Measurements from ENCODE around the gene DNM2.
"Not testable (repeated sequence)": the region's sequence is repeated elsewhere in the genome, so short reads cannot be mapped to it uniquely, and the experiment has no call there.

Gene DNM2

DNA sequence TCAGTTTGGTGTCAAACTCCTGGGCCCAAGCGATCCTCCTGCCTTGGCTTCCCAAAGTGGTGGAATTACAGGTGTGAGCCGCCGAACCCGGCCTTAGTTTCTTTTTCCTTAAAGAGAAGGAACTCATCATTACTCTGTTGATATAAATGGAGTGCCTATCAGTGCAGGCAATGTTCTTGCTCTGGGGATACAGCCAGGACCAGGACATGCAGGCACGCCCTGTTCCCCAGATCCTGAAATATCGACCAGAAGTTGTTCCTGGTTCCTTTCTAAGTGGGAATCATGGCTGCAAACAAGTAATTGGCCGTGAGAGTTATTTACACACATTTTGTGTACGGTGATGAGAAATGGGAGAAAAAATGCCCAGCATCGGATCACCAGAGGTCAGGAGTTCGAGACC, 8.4 kb downstream of the DNM2 start:
- DNase-seq (ENCODE audit: low read depth) = no peak

DNA sequence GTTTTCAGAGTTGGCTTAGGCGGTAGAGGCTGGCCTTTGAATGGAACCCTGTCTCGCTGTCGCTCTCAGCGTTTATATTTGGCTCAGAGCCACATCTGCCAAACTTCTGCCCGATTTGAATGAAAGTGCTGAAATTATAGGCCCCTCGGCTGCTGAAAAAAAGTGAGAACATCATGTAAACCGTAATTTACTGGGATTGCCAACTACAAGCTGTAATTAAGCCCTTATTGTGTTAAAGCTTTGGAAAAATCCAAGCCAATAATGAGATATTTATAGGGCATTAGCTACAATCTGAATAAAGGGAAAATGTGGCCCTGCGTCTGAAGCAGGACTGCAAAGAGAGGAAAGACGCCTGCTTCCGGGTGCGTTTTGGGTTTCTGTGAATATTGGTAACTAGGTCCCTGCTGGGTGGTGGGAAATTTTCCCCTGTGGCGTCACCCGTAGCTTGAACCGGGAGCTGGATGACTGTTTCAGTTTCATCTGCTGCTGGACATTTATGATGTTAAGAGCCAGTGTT, 9.9 kb downstream of the DNM2 start:
- DNase-seq (ENCODE audit: low read depth) = no peak

- DNase-seq (ENCODE audit: low read depth) = no peak
Measured at GRCh38 chr19:10729411-10729810, 11.5 kb downstream of the DNM2 start.

GRCh38 chr19:10730932-10731331, 13.1 kb downstream of the DNM2 start:
- DNase-seq (ENCODE audit: low read depth) = no peak

- no peak for DNase-seq (ENCODE audit: low read depth)
Measured at GRCh38 chr19:10735741-10736140, 17.9 kb downstream of the DNM2 start.

DNA sequence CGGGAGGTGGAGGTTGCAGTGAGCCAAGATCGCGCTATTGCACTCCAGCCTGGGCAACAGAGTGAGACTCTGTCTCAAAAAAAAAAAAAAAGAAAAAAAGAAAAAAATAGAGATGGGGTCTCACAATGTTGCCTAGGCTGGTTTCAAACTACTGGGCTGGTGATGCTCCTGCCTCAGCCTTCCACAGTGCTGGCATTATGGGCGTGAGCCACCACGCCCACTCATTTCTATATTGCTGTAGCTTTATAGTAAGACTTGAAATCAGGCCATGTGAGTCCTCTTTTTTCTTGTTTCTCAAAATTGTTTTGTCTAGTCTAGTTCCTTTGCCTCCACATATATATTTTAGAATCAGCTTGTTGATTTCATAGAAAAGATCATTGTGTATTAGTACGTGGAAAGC, 18.3 kb downstream of the DNM2 start:
- no peak for DNase-seq (ENCODE audit: low read depth)

GRCh38 chr19:10736916-10737551, 19.2 kb downstream of the DNM2 start:
- DNase-seq (ENCODE audit: low read depth) = no peak

DNA sequence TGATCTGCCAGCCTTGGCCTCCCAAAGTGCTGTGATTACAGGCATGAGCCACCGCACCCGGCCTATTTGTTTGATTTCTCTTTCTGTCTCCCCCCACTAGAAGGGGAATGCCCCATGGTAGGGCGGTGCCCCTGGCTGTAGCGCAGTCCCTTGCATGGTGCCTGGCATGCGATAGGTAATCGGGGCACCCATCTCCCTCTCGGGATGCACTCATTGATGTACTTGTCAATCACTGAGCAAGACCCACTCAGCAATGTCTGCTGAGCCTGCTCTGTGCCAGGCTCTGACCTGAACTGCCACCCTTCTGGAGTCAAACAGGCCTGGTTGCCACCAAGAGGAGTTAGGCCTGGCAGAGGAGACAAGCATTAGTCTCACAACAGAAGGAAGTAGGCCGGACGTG, 19.8 kb downstream of the DNM2 start:
- DNase-seq (ENCODE audit: low read depth) = no peak

DNA sequence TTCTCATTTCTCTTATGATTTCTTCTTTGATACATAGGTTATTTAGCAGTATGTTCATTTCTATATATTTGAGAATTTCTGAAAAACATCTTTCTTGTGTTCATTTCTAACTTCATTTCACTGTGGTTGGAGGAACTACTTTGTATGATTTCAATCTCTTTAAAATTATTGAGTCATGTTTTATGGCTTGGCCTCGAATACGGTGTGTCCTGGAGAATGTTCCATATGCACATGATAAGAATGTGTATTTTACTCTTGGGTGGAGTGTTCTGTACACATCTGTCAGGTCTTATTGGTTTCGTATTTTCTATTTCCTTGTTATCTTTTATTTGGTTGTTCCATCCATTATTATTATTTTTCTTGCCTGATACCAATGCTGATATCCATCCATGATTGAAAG, 22.9 kb downstream of the DNM2 start:
- DNase-seq (ENCODE audit: low read depth) = no peak

GRCh38 chr19:10742476-10742875, 24.6 kb downstream of the DNM2 start:
- no peak for DNase-seq (ENCODE audit: low read depth)

DNA sequence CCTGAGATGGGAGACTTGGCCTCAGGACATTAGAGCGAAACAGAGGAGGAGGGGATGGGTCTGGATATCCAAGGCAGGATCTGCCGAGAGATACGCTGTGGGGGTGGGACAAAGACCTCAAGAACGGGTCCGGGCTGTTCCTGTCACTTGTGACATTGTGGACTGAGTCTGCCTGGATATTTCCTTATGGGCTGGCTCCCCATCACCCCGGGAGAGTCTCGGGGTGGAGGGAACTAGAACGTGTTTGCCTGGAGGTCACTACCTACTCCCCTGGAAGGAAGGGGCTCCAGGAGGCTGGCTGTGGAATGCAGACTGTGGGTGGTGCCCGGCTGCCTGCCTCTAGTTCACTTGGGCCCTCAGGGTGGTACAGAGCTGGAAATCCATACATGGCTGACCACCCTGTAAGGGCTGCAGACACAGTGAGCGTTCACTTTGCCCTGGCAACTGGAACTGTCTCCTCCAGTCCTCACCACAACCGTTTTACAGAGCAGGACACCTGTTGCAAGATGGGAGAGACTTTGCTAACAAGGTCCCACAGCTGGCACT, 26.4 kb downstream of the DNM2 start:
- DNase-seq (ENCODE audit: low read depth) = no peak

DNA sequence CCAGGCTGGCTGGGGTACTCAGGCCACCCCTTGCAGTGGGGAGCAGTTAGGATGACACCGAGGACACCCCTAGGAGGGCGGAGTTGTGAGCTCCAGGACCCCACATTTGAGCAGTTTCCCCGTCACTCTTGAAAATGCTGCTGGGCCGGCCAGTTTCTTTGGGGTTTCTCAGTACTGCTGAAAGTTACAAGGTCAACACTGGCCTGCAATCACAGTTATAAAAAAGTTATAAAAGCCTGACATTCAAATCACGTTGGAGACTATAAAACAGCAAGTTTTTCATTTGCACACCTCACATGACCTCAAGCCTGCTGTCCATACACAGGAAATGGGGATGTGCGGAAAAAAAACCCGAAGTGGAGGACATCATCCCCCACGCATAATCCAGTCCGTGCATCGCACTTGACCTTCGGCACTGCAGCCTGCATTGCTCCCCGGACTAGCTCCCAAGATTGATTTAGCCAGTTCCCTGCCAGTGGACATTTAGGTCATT, 27.0 kb downstream of the DNM2 start:
- no peak for DNase-seq (ENCODE audit: low read depth)

- not testable (repeated sequence) for DNase-seq (ENCODE audit: low read depth)
Measured at GRCh38 chr19:10746437-10746836, 28.6 kb downstream of the DNM2 start.

DNA sequence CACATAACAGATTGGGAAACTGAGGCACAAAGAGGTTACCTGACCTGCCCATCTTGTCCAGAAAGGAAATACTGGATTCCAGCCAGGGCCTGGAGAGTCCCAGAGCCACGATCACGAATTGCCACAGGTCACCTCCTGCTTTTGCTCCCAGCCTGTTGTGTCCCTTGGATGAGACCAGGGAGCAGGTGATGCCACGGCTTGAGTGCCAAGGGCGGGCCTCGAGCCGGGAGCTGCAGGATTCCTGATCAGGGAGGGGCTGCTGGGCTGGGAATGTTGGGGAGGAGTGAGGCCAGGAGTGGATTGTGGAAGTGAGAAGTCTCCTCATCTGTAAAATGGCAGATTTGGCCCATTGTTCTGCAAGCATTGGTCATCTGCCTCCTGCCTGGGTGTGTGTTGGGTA, 29.4 kb downstream of the DNM2 start:
- DNase-seq (ENCODE audit: low read depth) = no peak

DNA sequence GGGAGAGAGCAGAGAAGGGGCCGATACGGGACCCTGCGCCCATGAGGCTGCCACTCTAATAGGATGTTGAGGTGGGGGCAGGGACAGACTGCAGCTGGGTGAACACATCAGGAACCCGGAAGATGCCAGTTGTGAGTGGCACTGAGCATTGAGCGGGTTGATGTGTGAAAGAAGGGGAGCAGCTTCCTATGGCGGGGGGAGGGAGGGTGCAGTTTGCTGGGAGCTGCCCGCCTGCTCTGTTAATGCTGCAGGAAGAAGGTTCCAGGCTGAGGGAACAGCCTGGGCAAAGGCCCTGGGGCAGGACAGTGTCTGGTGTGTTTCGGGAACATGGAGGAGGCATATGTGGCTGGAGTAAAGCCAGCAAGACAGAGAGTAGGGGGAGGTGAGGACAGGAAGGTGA, 29.8 kb downstream of the DNM2 start:
- DNase-seq (ENCODE audit: low read depth) = no peak

DNA sequence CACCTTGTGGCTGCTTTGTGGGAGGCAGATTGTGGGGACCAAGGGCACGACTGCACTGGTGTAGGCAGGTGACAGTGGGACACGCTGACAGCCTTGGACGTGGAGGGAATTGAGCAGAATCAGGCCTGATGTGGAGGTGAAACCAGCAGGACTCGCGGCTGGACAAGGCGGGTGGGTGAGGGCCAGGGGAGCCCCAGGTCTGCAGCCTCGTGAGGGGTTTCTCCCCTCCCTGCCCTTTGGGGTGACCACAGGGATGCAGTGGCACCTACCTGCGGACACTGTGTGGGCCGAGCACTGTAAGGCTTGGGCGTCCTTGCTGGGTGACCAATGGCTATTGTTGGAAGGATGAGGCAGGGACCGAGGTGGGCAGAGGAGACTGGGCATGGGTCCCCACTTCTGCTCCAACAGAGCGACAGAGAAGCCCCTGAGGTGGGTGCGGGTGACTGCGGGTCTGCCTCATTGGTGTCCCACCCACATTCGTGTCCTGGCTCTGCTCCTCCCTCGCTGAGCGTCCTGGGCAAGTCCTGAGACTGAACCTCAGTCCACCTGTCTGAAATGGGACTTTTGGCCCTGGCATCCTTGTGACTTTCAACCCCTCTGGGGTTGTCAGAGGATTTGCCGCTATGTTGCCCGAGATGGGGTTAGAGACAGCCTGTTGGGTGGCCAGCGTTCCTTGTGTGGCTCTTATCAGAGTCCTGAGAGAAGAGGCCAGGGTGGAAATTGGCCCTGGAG, 30.5 kb downstream of the DNM2 start:
- no peak for DNase-seq (ENCODE audit: low read depth)

DNA sequence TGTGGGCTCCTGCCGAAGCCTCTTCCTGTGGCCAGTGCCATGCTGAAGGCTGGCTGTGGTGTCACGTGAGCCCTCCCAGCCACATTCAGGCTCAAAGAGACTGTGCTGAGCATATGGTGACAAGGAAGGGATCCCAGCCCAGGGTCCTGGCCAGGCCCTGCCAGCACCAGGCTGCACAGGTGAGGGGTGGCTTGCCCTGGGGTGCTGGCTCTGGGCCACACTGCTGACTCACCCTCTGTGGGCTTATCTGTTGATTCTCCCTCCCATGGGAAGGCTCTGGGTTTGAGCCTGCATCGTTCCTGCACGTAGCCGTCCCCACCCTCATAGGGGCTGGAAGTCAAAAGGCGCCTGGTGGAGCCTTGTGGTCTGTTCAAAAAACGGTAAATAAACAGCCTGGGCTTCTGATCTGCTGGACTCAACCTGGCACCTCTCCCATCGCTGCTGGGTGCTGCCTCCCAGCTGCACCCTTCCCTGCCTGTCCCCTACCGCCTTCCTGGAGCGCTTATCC, 31.1 kb downstream of the DNM2 start:
- DNase-seq (ENCODE audit: low read depth) = no peak

- DNase-seq (ENCODE audit: low read depth) = no peak
Measured at GRCh38 chr19:10749435-10750384, 31.8 kb downstream of the DNM2 start.

- no peak for DNase-seq (ENCODE audit: low read depth)
Measured at GRCh38 chr19:10751109-10751953, 33.5 kb downstream of the DNM2 start.

GRCh38 chr19:10752237-10752912, 34.5 kb downstream of the DNM2 start:
- DNase-seq (ENCODE audit: low read depth) = no peak
